DOHH2 (cell line): ENCODE measurements around the gene LRRC59.

ENCODE experiments used
- CTCF ChIP-seq: fragments of 200-600 bp; sonication (generic); IDR thresholded peaks from one replicate; pipeline ENCODE4 v1.5.1; 2014; ENCODE audit warnings: antibody characterized with exemption, mild to moderate bottlenecking, low read depth, low read length; ENCODE audit not compliant: poor library complexity, severe bottlenecking
- EZH2phosphoT487 ChIP-seq: fragments of 200-600 bp; sonication (generic); IDR thresholded peaks from 2 replicates; pipeline ENCODE4 v1.6.1; 2017; ENCODE audit warnings: borderline replicate concordance, mild to moderate bottlenecking, antibody characterized with exemption, low read length, moderate library complexity, mixed read lengths

GRCh38 chr17:50397111-50397918 lies at the start of gene LRRC59:
- TF ChIP-seq CTCF (peak; percentile 85), EZH2phosphoT487 (no peak)
